Measurements from ENCODE around the gene PTPRD. TPM values are rescaled to one million over a fixed set of nuclear protein-coding genes. Genes with fewer than 3 reads are reported as not detected.

Gene PTPRD
- total RNA-seq, 1 experiment from 2014 or later = 1.8 TPM

- no peak for TF ChIP-seq CTCF (IDR thresholded peaks at IDR 0.05; ENCODE audit: unreplicated experiment)
- Mint-ChIP-seq H3K36me3 (ENCODE audit: insufficient read depth, unreplicated experiment) (no peaks in the 10 kb centered on the region), H3K27ac (ENCODE audit: unreplicated experiment) (no peak overlapping the region), H3K9me3 (ENCODE audit: low read depth, unreplicated experiment) (no peaks in the 10 kb centered on the region), H3K4me1 (ENCODE audit: low read depth, unreplicated experiment) (no peaks in the 10 kb centered on the region), H3K4me3 (ENCODE audit: low read depth, unreplicated experiment) (no peak overlapping the region), H3K27me3 (ENCODE audit: unreplicated experiment) (no peaks in the 10 kb centered on the region)
- intact Hi-C loops (cut with micrococcal nuclease; ENCODE audit: unreplicated experiment) = no loop called here
- no peak for DNase-seq
- CTCF ChIA-PET = no interaction called here
- no TSS peak for BruUV-seq (replicated peaks)
Measured at GRCh38 chr9:10000669-10001068, 612.1 kb downstream of the PTPRD start.

- Mint-ChIP-seq H3K9me3 (ENCODE audit: low read depth, unreplicated experiment) (no peaks in the 10 kb centered on the region), H3K27ac (ENCODE audit: unreplicated experiment) (no peak overlapping the region), H3K27me3 (ENCODE audit: unreplicated experiment) (no peaks in the 10 kb centered on the region), H3K4me1 (ENCODE audit: low read depth, unreplicated experiment) (no peaks in the 10 kb centered on the region), H3K4me3 (ENCODE audit: low read depth, unreplicated experiment) (no peak overlapping the region), H3K36me3 (ENCODE audit: insufficient read depth, unreplicated experiment) (no peaks in the 10 kb centered on the region)
- CTCF ChIA-PET = no interaction called here
- DNase-seq = no peak
- BruUV-seq (replicated peaks) = no TSS peak
- no peak for TF ChIP-seq CTCF (IDR thresholded peaks at IDR 0.05; ENCODE audit: unreplicated experiment)
- intact Hi-C loops (cut with micrococcal nuclease; ENCODE audit: unreplicated experiment) = no loop called here
Measured at GRCh38 chr9:9998491-9999287, 614.1 kb downstream of the PTPRD start.

- CTCF ChIA-PET = no interaction called here
- Mint-ChIP-seq H3K9me3 (ENCODE audit: low read depth, unreplicated experiment) (no peaks in the 10 kb centered on the region), H3K27me3 (ENCODE audit: unreplicated experiment) (no peaks in the 10 kb centered on the region), H3K36me3 (ENCODE audit: insufficient read depth, unreplicated experiment) (no peaks in the 10 kb centered on the region), H3K4me3 (ENCODE audit: low read depth, unreplicated experiment) (no peak overlapping the region), H3K27ac (ENCODE audit: unreplicated experiment) (no peak overlapping the region), H3K4me1 (ENCODE audit: low read depth, unreplicated experiment) (no peaks in the 10 kb centered on the region)
- no peak for DNase-seq
- intact Hi-C loops (cut with micrococcal nuclease; ENCODE audit: unreplicated experiment) = no loop called here
- TF ChIP-seq CTCF (IDR thresholded peaks at IDR 0.05; ENCODE audit: unreplicated experiment) = no peak
- BruUV-seq (replicated peaks) = no TSS peak
Measured at GRCh38 chr9:9997585-9997984, 615.2 kb downstream of the PTPRD start.

GRCh38 chr9:9996259-9996658, 616.5 kb downstream of the PTPRD start:
- TF ChIP-seq CTCF (IDR thresholded peaks at IDR 0.05; ENCODE audit: unreplicated experiment) = no peak
- no peak for DNase-seq
- no peaks in the 10 kb centered on the region for H3K9me3 Mint-ChIP-seq (ENCODE audit: low read depth, unreplicated experiment)
- intact Hi-C loops (cut with micrococcal nuclease; ENCODE audit: unreplicated experiment) = no loop called here
- CTCF ChIA-PET = no interaction called here
- H3K4me1 Mint-ChIP-seq (ENCODE audit: low read depth, unreplicated experiment) = no peaks in the 10 kb centered on the region
- no peak overlapping the region for H3K27ac Mint-ChIP-seq (ENCODE audit: unreplicated experiment)
- H3K27me3 Mint-ChIP-seq (ENCODE audit: unreplicated experiment) = no peaks in the 10 kb centered on the region
- H3K4me3 Mint-ChIP-seq (ENCODE audit: low read depth, unreplicated experiment) = no peak overlapping the region
- BruUV-seq (replicated peaks) = no TSS peak
- H3K36me3 Mint-ChIP-seq (ENCODE audit: insufficient read depth, unreplicated experiment) = no peaks in the 10 kb centered on the region

Data from Calu3 (cell line).